GM19395 (cell line): Measurements from ENCODE around the gene RTN4R.
"Not testable (repeated sequence)": the region's sequence is repeated elsewhere in the genome, so short reads cannot be mapped to it uniquely, and the experiment has no call there.

Experiments used
- ATAC-seq: cut with Tn5 transposase; IDR thresholded peaks from one replicate; pipeline ENCODE4 v1.9.1; 2021; ENCODE audit warnings: mild to moderate bottlenecking, moderate library complexity; ENCODE audit not compliant: unreplicated experiment

The RTN4R gene

GRCh38 chr22:20268279-20269012 lies at the start of gene RTN4R:
RTN4R (minus strand) TSS chr22:20268318; CDS start chr22:20268092, 226 bp downstream.
- no peak for ATAC-seq

DNA sequence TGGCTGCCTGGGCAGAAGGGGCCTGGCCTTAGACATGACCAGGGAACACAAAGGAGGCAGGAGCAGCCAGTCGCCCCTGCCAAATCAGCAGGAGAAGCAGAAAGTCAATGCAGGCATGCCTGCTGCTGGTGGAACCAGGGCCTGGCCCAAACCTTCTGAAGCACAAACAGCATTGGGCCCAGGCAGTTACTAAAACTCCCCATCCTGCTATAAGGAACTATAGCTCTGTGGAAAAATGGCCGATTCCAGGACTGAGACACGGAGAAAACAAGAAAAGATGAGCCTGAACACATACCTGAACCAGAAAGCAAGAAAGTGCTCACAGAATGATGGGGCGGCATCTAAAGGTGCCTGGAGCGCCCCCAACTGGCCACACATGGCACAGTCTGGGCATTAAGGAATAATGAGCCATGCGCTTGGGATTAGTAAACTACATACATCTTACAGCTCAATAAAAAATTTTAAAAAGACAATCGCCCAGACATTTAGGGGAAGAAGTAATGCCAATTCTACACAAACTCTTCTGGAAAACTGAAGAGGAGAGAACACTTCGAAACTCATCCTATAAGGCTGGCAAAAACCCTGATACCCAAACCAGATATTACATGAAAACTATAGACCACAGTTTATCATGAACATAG lies 49.4 kb upstream of the RTN4R start:
- not testable (repeated sequence) for ATAC-seq

DNA sequence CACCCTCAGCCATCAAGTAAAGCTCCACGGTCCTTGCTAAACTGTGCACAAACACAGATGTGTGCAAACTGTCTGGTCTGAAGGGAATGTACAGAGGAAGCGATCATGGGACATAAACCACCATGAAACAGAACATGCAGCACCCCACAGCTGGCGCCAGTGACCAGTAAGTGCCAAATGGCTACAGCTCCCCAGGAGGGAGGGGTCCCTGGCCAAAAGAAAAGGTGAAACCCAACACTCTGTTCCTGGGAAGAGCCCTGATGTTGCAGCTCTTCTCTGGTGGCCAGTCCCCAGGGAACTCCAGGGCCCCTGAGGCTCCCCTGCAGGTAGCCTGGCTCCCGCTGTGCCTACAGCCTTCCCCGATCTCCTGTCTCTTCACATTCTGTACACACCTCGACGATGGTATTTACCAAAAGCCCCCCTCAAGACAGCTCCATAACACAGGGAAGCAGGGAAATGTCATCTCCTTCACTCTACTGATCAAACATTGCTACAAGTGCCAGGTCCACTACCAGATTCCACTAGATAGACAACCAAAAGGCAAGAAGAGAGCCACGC lies 48.8 kb upstream of the RTN4R start:
- no peak for ATAC-seq

DNA sequence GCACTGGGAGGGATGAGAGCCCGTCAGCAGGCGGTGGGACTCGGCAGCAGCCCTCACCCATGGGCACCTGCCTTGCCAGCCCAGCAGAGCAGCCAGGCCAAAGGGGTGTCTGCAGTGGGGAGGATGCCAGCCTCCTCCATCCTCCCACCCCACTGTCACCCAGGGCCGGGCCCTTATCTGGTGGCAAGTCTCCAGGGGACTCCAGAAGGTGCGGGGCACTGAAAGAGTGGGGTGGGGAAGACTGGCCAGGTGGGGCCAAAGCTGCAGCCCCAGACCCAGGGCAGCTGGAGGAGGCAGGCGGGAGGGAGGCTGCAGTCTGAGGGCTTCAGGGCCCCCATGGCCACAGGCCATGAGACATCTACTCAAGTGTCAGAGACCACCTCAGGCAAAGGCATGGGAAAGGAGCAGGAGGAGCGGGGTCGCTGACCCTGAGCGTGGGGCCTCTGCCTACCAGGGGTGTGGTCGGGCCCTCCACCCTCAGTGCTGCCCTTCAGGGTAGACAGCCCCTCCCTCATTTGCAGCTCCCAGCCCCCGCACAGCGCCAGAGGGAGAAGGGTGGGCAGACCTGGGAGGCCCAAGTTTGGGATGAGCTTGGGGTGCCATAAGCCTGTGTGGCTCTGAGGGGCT lies 48.2 kb upstream of the RTN4R start:
- ATAC-seq, result no peak

DNA sequence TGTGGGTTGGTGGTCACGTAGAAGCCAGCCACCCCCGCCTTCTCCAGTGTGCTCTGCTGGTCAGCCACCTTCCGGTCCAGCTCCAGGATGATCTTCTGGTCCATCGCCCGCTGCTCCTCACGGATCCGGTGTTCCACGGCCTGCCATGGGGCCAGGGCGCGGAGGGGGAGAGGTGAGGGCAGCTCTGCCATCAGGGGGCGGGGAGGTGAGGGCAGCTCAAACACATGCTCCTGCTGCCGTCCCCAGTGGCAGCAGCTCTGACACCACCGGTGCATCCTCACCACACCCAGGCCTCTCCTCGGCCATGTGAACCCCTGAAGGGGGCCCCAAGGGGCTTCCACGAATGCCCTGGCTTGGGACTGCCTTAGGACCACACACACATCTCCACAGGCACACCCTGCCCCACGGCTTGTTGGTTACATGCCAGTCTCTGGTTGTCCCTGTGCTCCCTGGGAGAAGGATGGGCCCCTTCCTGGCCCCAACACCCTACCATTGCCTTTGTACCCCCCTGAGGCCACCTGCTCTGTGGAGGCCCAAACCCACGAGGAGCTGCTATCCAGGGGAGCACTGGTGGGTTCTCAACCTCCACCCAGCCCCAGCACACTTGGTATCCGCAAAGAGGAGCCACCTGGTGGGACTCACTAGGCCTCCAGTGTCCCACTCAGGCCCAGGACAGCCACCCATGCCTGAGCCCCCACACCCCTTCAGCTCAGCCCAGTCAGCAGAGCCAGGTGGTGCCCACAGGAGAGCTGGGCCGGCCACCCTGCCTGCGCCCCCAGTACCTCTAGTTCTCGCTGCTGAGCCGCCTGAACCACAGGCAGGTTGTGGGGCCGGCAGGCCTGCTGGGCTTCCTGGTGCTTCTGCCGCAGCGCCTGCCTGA lies 47.5 kb upstream of the RTN4R start:
- no peak for ATAC-seq

- ATAC-seq, result not testable (repeated sequence)
These were observed 46.7 kb upstream of the RTN4R start for GRCh38 chr22:20314741-20315336.

- ATAC-seq, result not testable (repeated sequence)
These were observed 46.1 kb upstream of the RTN4R start for GRCh38 chr22:20314206-20314605.

- not testable (repeated sequence) for ATAC-seq
These were observed 45.4 kb upstream of the RTN4R start for GRCh38 chr22:20313306-20314077.

- ATAC-seq, result no peak
These were observed 44.5 kb upstream of the RTN4R start for GRCh38 chr22:20312396-20313191.

DNA sequence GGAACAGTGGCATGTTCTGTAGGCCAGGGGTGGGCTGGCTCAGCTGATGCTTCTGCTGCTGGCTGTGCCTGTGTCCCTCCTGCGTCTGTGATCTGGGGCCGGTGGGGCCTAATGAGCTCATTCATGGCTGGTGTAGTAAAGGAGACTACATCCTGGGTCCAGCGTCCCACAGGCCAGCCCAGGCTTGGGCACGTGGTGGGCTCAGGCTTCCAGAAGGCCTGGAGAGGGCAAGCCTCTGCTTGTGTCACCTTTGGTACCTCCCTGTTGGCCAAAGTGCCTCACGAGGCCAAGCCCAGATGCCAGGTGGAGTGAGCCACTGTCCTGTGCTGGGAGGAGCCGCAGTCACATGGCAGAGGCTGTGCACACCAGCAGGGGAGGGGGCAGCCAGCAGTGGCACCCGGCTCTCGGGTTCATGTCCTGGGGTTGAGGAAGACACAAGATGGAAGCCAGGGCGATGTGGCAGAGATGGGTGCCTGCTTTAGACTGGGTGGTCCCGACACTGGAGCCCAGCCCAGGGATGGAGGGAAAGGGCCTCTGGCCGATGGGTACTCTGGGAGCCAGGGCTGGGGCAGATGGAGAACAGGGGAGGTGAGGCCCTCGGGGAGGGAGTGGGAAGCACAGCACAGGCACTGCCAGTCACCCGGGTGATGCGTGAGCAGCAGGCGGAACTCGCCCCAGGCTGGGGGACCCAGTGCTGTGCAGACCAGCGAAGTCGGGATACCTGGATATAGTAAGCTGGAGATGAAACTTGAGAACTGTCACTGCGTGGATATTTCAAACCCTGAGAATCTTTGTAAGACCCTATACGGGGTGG lies 43.3 kb upstream of the RTN4R start:
- ATAC-seq, result not testable (repeated sequence)

DNA sequence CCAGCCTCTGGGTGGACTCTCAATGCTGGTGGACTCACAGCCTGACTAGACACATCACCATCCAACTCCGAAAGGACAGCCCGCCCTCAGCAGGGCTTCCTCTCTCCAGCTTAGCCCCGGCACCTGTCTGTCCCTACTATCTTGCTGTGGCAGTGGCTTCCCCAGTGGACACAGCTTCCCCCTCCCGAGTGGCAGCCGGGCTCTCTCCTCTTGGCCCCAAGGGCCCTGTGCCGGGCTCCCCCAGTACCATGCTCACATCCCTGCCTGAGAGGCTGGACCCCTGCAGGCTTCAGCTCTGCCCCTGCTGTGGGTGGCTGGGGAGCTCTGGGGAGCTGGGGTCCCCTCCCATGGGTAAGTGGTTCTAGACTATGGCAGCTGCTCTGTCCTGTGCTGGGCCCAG lies 42.7 kb upstream of the RTN4R start:
- not testable (repeated sequence) for ATAC-seq

DNA sequence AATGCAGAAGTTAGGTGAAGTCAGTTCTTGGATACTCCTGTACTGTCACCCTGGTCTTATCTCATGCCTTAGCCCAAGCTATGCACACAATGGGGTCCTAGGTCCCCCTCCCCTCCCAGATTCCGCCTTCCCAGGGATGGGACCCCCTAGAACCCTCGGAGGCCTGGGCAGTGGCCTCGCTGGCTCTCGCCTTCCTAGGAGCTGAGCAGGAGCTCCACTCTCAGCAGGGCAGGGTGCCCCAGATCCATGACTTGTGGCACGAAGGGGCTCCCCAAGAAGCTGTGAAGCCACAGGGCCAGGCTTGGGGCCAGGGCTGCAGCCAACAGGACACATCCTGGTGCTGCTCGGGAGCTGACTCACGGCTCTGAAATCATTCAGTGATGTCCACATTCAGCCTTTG lies 42.1 kb upstream of the RTN4R start:
- not testable (repeated sequence) for ATAC-seq

DNA sequence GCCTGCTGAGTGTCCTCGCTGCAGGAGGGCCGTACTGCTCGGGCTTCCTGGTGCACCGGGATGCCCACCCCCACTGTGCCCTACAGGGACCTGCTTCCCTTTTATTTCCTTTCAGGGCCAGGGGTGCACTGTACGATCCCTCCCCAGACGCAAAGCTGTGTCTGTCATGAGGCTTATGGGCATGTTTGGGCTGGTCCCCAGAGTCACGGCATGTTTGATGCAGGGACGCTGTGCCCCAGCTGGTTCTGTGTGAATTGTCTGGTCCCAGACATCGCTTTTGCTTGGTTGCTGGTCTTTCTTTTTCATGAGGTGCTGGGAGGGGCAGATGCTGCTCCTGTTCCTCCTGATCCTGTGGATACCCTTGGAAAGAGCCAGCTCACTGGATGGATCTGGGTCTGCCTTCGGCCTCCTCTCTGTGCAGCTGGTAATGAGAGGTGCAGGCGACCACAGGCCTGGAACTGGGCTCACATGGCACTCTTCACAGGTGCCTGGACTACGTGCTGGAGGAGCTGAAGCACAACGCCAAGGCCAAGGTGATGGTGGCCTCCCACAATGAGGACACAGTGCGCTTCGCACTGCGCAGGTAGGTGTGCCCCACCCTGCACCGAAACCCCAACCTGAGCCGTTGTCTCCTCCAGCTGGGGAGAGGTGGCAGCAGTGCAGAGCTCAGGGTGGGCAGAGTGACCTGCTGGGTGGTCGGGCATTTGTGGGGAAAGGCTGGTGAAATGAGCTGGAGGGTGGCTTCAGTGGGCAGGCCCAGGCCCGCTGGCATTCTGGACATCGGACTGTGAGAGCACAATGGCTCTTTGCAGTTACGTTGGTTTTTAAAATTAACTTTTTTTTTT lies 40.9 kb upstream of the RTN4R start:
- ATAC-seq, result not testable (repeated sequence)

- not testable (repeated sequence) for ATAC-seq
These were observed 39.6 kb upstream of the RTN4R start for GRCh38 chr22:20307448-20308447.

- ATAC-seq, result not testable (repeated sequence)
These were observed 38.7 kb upstream of the RTN4R start for GRCh38 chr22:20306646-20307447.
